Measurements from ENCODE around the gene FYB1. TPM values are rescaled to one million over a fixed set of nuclear protein-coding genes. Genes with fewer than 3 reads are reported as not detected.

The FYB1 gene
- total RNA-seq, 1 donor from 2014 or later = not detected

DNA sequence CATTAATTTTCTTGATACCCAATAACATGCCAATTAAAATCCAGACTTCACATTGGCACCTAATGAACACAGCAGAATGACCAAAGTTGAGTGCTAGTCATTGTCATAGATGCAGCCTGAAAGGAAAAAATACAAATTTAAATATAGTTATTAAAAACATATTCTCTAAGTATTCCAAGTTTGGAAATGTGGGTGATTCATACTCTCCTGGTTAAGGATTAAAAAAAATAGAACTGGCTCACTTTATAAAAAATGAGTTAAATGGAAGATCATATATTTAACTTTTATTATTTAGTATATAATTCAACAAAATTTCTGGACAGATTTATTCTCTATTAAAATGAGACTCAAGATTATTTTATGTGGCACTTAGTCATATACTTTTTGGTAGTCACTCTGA is 112.0 kb downstream of the FYB1 start:
- no peak for TF ChIP-seq CTCF (IDR thresholded peaks at IDR 0.05; ENCODE audit: unreplicated experiment)
- H3K36me3 Mint-ChIP-seq (ENCODE audit: insufficient read depth) = no peaks in the 10 kb centered on the region
- DNase-seq (ENCODE audit: low spot score, unreplicated experiment) = no peak
- no peaks in the 10 kb centered on the region for H3K9me3 Mint-ChIP-seq (ENCODE audit: low read depth)
- no peak overlapping the region for H3K4me3 Mint-ChIP-seq (ENCODE audit: low read depth)
- no peaks in the 10 kb centered on the region for H3K27me3 Mint-ChIP-seq
- H3K4me1 Mint-ChIP-seq (ENCODE audit: low read depth) = no peaks in the 10 kb centered on the region
- H3K27ac Mint-ChIP-seq = no peak overlapping the region

DNA sequence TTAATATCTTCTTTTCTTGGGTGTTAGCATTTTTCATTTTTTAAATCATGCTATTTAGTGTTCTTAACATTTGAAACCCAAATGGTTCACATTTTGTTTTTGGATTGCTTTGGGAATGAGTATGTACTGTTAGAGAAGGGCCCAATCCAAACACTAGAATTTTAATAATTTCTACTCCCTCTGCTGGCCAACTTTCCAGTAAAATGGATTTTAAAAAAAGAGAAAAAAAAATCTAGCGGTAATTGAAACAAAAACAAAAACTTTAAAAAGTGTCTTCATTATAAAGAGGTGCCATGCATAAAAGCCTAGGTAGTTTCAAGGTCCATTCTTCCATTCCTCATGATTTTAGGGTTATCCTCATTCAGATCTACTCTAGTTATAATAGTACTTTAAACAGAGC is 113.0 kb downstream of the FYB1 start:
- Mint-ChIP-seq H3K27me3 (no peaks in the 10 kb centered on the region), H3K27ac (no peak overlapping the region), H3K4me3 (ENCODE audit: low read depth) (no peak overlapping the region), H3K4me1 (ENCODE audit: low read depth) (no peaks in the 10 kb centered on the region), H3K9me3 (ENCODE audit: low read depth) (no peaks in the 10 kb centered on the region), H3K36me3 (ENCODE audit: insufficient read depth) (no peaks in the 10 kb centered on the region)
- no peak for DNase-seq (ENCODE audit: low spot score, unreplicated experiment)
- TF ChIP-seq CTCF (IDR thresholded peaks at IDR 0.05; ENCODE audit: unreplicated experiment) = peak; percentile 30

- no peaks in the 10 kb centered on the region for H3K36me3 Mint-ChIP-seq (ENCODE audit: insufficient read depth)
- H3K27me3 Mint-ChIP-seq = no peaks in the 10 kb centered on the region
- H3K4me1 Mint-ChIP-seq (ENCODE audit: low read depth) = no peaks in the 10 kb centered on the region
- H3K27ac Mint-ChIP-seq = no peak overlapping the region
- TF ChIP-seq CTCF (IDR thresholded peaks at IDR 0.05; ENCODE audit: unreplicated experiment) = no peak
- no peak for DNase-seq (ENCODE audit: low spot score, unreplicated experiment)
- H3K4me3 Mint-ChIP-seq (ENCODE audit: low read depth) = no peak overlapping the region
- no peaks in the 10 kb centered on the region for H3K9me3 Mint-ChIP-seq (ENCODE audit: low read depth)
Observed at GRCh38 chr5:39104221-39104620, 115.1 kb downstream of the FYB1 start.

- no peak for DNase-seq (ENCODE audit: low spot score, unreplicated experiment)
- no peaks in the 10 kb centered on the region for H3K27me3 Mint-ChIP-seq
- no peaks in the 10 kb centered on the region for H3K4me1 Mint-ChIP-seq (ENCODE audit: low read depth)
- H3K4me3 Mint-ChIP-seq (ENCODE audit: low read depth) = no peak overlapping the region
- no peak overlapping the region for H3K27ac Mint-ChIP-seq
- no peak for TF ChIP-seq CTCF (IDR thresholded peaks at IDR 0.05; ENCODE audit: unreplicated experiment)
- no peaks in the 10 kb centered on the region for H3K9me3 Mint-ChIP-seq (ENCODE audit: low read depth)
- H3K36me3 Mint-ChIP-seq (ENCODE audit: insufficient read depth) = no peaks in the 10 kb centered on the region
Observed at GRCh38 chr5:39102684-39103155, 116.6 kb downstream of the FYB1 start.

DNA sequence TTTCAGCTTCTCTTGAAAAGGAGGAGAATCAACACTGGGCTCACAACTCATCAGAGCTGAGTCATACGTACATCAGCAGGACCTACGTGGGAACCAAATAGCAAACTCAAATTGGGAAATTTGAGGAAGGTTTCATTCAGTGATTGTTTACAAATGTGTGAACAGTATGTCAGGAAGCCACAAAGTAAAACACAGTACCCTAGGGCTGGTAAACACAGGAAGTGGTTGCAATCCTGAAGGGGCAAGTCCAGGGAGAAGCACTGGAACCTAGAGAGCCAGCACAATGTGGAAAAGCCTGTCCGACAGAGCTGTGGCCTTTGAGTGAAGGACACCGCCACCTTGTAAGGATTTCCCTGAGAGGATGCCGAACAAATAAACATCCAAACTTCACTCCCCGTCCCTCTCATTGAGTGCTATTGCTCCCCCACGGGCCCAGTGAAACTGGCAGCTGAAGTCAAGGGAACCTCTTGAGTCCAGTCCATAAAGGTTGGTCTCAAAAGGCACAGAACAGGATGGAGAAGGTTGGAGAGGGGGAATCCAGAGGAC is 118.4 kb downstream of the FYB1 start:
- Mint-ChIP-seq H3K36me3 (ENCODE audit: insufficient read depth) (no peaks in the 10 kb centered on the region), H3K9me3 (ENCODE audit: low read depth) (no peaks in the 10 kb centered on the region), H3K27me3 (no peaks in the 10 kb centered on the region), H3K4me3 (ENCODE audit: low read depth) (no peak overlapping the region), H3K4me1 (ENCODE audit: low read depth) (no peaks in the 10 kb centered on the region), H3K27ac (no peak overlapping the region)
- DNase-seq (ENCODE audit: low spot score, unreplicated experiment) = no peak
- no peak for TF ChIP-seq CTCF (IDR thresholded peaks at IDR 0.05; ENCODE audit: unreplicated experiment)
